ENCODE results near the gene AQP12B.

AQP12B gene

DNA sequence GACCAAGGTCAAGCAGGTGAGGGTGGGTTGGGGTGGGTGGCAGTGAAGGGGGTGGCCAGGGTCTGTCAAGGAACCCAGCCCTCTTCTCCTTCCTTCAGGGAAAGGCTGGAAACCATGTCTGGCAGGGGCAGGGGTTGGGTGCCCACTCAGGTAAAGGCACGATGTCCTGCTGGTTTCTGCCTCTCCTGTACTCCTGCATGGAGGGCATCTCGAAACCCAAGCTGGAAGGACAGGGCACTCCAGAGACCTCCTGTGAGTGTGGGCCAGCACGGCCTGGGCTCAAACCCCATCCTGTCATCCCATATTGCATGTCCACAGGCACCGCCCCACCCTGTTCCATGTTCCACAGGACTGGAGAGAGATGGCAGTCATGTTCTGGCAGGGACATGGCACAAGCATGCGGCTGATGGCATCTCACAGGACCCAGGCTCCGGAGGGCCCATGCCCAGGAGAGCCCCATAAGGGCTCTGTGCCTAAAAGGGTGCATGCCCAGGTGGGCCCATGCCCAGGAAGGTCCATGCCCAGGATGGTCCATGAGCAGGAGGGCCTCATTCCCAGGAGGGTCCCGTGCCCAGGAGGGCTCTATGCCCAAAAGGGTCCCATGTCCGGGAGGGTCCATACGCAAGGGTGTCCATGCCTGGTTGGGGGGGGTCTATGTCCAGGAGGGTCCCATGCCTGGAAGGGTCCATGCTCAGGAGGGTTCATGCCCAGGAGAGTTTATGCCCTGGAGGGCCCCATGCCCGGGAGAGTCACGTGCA lies 51.0 kb downstream of the AQP12B start:
- DNase-seq = no peak

DNA sequence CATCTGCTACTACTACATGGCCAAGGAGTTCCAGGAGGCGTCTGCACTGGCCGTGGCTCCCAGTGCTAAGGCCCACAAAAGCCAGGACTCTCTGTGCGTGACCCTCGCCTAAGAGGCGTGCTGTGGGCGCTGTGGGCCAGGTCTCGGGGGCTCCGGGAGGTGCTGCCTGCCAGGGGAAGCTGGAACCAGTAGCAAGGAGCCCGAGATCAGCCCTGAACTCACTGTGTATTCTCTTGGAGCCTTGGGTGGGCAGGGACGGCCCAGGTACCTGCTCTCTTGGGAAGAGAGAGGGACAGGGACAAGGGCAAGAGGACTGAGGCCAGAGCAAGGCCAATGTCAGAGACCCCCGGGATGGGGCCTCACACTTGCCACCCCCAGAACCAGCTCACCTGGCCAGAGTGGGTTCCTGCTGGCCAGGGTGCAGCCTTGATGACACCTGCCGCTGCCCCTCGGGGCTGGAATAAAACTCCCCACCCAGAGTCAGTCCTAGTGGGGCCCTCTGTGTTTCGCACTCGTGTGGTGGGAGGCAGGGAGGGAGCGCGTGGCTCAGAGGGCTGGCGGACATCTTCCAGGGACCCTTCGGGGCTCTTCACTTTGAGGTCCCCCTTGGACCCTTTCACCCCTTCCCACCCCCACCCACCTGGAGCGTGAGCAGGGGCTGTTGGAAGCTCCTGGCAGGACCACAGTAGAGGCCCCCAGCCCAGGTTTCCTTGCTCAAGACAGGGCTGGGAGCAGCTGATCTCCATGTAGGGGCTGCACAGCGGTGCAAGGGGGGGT lies 51.7 kb downstream of the AQP12B start:
- no peak for DNase-seq

GRCh38 chr2:240629968-240630770 lies 52.5 kb downstream of the AQP12B start:
- DNase-seq = no peak

DNA sequence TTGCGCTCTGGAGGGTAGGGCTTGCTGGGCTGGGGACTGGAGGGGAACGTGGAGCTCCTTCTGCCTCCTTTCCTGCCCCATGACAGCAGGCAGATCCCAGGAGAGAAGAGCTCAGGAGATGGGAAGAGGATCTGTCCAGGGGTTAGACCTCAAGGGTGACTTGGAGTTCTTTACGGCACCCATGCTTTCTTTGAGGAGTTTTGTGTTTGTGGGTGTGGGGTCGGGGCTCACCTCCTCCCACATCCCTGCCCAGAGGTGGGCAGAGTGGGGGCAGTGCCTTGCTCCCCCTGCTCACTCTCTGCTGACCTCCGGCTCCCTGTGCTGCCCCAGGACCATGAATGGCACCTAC lies 53.1 kb downstream of the AQP12B start:
- DNase-seq = no peak

DNA sequence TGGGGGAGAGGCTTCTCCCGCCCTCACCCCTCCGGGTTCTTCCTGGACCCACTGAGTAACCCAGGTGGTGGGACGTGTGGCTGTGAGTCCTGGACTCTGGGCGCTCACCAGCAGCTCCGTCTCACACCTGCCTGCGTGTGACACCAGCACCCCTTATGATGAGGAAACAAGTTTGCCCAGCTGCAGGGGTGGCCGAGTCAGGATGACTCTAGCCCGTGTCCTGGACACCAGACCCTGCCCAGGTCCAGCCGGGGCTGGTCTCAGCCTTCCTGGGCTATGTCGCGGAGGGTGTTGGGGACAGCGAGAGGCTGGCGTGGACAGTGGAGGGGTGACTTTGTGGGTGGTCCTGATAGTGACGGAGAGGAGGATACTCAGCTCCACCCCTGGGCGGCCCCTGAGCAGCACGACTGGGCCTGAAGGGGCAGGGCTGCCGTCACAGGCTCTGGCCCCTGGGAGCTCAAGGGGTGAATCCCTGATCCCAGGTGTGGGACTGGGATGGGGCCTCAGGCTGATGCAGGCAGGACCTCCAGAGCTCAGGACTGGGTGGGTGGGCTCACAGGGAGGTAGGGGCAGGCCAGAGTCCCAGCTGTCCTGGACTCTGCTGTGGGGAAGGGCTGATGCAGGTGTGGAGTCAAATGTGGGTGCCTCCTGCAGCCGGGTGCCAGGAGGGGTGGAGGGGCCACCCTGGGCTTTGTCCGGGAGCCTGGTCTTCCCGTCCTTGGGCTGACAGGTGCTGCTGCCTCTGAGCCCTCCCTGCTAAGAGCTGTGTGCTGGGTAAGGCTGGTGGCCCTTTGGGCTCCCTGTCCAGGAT lies 53.7 kb downstream of the AQP12B start:
- DNase-seq = no peak

DNA sequence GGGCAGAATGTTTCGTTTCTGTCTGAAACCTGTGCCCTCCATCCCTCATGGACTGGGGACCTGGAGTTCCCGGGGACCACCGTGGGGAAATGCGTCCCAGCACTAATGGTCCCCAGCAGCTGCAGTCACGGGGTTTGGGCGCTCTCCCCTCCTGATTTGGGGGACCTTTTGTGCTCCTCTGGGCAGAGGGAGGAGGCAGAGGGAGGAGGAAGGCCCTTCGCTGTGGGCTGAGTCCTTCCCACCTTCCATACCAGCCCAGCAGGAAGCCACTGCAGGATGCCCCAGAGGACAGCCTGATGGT lies 54.2 kb downstream of the AQP12B start:
- DNase-seq = no peak

DNA sequence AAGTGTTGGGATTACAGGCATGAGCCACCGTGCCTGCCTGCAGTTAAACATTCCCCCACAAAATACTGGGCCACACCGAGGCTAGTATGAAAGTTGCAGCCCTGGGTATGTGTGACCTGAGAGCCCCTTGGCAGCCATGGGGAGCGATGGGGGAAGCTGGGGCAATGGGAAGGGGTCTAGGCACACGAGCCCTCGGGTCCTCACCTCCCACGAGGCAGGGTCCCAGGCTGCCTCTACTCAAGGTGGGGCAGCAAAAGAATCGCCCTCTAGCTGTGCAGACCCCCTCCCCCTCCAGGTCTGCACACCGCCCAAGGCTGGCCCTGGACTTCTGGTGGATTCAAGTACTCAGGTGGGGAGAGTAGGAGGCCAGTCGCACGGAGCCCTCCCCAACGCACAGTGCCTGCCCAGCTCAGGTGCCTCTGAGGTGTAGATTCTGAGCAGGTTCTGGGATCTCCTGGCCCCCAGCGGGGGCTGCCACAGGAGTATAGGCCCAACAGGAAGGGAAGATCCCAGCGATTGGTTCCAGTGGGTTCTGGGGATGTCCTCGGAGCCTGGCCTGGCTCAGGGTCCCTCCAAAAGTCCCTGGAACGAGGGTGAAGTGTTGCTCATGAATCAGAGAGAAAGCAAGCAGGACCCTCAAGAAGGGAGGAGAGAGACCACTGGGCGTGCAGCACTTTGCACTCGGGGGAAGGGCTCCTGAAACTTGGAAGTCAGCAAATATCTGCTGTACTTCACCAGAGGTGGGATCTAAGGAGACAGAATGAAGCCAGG lies 54.8 kb downstream of the AQP12B start:
- DNase-seq = no peak

- DNase-seq = no peak
Observed at GRCh38 chr2:240626531-240627300, 56.0 kb downstream of the AQP12B start.

Measured in right hindlimb (tissue), 1 donor.